T-cell (primary cell): Measurements from ENCODE around the gene MYRF. TPM values are rescaled to one million over a fixed set of nuclear protein-coding genes. Genes with fewer than 3 reads are reported as not detected.

ENCODE experiments used
- ATAC-seq, 4 experiments: fragments of 200-7000 bp in 3 of 4; fragments of 150-1000 bp in 1 of 4; cut with Tn5 transposase; replicated peaks in 1 of 4; 1 replicate in 3 of 4; 2 replicates in 1 of 4; pipeline ENCODE4 v1.10.0; 2021; ENCODE audit warnings: moderate library complexity in 3 of 4, mild to moderate bottlenecking in 2 of 4, moderate number of reproducible peaks in 1 of 4
- CTCF ChIA-PET, 2 donors: fragments of 300-600 bp; sonication (Branson Sonifier 250); formaldehyde crosslinking; loops; one replicate each; lab custom pipeline; 2022; ENCODE audit warnings: antibody characterized with exemption in 2 of 2; lab: Charles Lee
- POLR2A ChIA-PET, 2 donors: fragments of 300-600 bp; sonication (Branson Sonifier 250); formaldehyde crosslinking; loops; one replicate each; lab custom pipeline; 2022; ENCODE audit warnings: antibody characterized with exemption in 2 of 2; lab: Charles Lee
- DNase-seq, 35 experiments: peaks; one replicate each; pipeline versions ENCODE4 v3.0.0 to v3.0.0-alpha.2; 2013 to 2023
- H3K27ac ChIP-seq: one replicate; pipeline ENCODE4 v1.5.1; 2013; ENCODE audit warnings: low read length
- H3K27me3 ChIP-seq, 2 experiments: replicated peaks in 1 of 2; 1 replicate in 1 of 2; 2 replicates in 1 of 2; pipeline versions ENCODE4 v1.6.1 to v1.7.0; 2013; ENCODE audit warnings: low read length in 1 of 2, mixed read lengths in 1 of 2; ENCODE audit not compliant: control insufficient read depth in 2 of 2, insufficient read depth in 2 of 2; ENCODE audit errors: extremely low read depth in 1 of 2
- H3K36me3 ChIP-seq, 2 donors: 1 replicate in 1 of 2; 2 replicates in 1 of 2; pipeline versions ENCODE4 v1.6.1 to v1.7.0; 2013; ENCODE audit warnings: low read length in 1 of 2; ENCODE audit not compliant: control insufficient read depth in 2 of 2, insufficient read depth in 1 of 2; ENCODE audit errors: extremely low read depth in 1 of 2
- H3K4me1 ChIP-seq, 2 experiments: 1 replicate in 1 of 2; 2 replicates in 1 of 2; pipeline versions ENCODE4 v1.6.1 to v1.7.0; 2013; ENCODE audit warnings: low read length in 2 of 2, mixed read lengths in 1 of 2; ENCODE audit not compliant: insufficient read depth in 2 of 2, control insufficient read depth in 1 of 2; ENCODE audit errors: extremely low read depth in 1 of 2
- H3K4me3 ChIP-seq, 2 donors: 1 replicate in 1 of 2; 2 replicates in 1 of 2; pipeline versions ENCODE4 v1.5.1 to v1.7.0; 2013; ENCODE audit warnings: mild to moderate bottlenecking in 2 of 2, low read length in 1 of 2, moderate library complexity in 1 of 2; ENCODE audit not compliant: control insufficient read depth in 1 of 2; ENCODE audit errors: extremely low read depth in 1 of 2
- H3K9me3 ChIP-seq: 2 replicates; pipeline ENCODE4 v1.7.0; 2013
- H3K27ac Mint-ChIP-seq, 2 donors: one replicate each; pipeline ENCODE4 v1.8.0; 2020 to 2021; ENCODE audit warnings: mild to moderate bottlenecking in 2 of 2, mixed read lengths in 2 of 2
- H3K27me3 Mint-ChIP-seq, 2 donors: one replicate each; pipeline ENCODE4 v1.8.0; 2021 to 2022; ENCODE audit warnings: mixed read lengths in 2 of 2
- H3K36me3 Mint-ChIP-seq: one replicate; pipeline ENCODE4 v1.8.0; 2021; ENCODE audit warnings: mixed read lengths
- H3K4me1 Mint-ChIP-seq, 3 donors: one replicate each; pipeline ENCODE4 v1.8.0; 2020 to 2022; ENCODE audit warnings: mixed read lengths in 3 of 3, mild to moderate bottlenecking in 1 of 3
- H3K4me3 Mint-ChIP-seq, 3 donors: one replicate each; pipeline ENCODE4 v1.8.0; 2020 to 2022; ENCODE audit warnings: mild to moderate bottlenecking in 3 of 3, mixed read lengths in 3 of 3, moderate library complexity in 3 of 3
- H3K9me3 Mint-ChIP-seq, 3 donors: one replicate each; pipeline ENCODE4 v1.8.0; 2020 to 2022; ENCODE audit warnings: mixed read lengths in 3 of 3
- WGBS: methylation state at CpG from one replicate; pipeline ENCODE4 v1.1.5; 2013; ENCODE audit warnings: missing lambda C conversion rate; ENCODE audit not compliant: insufficient coverage; 5-methylcytosine and 5-hydroxymethylcytosine counted together
- total RNA-seq, 35 experiments: library from RNA in 6 of 35; stranded (reverse) in 6 of 35; fragments of 120-200 nt in 1 of 35; gene quantifications; one replicate each; pipeline versions ENCODE4 v1.2.1 to v1.2.4 and lab custom pipeline; 2013 to 2026

The MYRF gene
- total RNA-seq, 5 donors from 2014 or later (not counting 1 experiment from before 2014, with no cell fraction given), result 0.95 to 4.9 (median 1.5) TPM

DNA sequence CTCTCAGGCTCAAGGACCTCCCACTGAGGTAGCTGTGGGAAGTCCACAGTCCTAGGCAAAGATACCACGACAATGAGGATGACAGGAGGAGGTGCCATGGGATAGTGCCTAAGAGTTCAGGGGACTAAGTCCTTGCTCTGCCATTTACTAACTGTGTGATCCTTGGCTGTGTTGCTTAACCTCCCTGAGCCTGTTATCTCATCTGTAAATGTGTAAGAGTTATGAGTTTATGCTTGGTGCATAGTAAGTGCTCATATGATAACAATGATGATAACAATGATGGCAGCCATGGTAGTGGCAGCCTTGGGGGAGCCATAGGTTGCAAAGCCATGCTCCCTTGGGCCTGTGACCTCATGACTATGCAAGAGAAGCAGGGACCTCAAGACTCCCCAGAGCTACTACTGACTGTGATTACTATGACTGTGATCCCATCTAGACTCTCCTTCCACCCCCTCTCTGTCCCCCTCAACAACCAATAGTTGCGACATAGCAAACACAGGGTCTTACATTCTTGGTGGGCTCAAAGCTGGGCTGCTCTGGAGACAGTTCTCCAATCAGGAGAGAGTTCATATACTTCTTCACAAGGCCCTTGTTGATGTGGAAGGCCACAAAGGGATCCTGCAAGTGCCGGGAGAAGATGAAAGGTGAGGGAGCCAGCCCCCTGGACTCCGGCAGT, 60.4 kb downstream of the MYRF start:
- ChIA-PET POLR2A (no interaction called here), CTCF (interaction anchor here (0.6 to 0.7 kb wide), 4 partner anchors 10 to 430 kb away, joined by 3 to 13 read pairs (median 3); no protein-coding TSS in a partner anchor)
- no peak overlapping the region for H3K4me3 ChIP-seq
- no peaks in the 10 kb centered on the region for H3K9me3 ChIP-seq
- peaks cover 0 to 11% of the 10 kb centered on the region in 2 donors for H3K36me3 ChIP-seq
- no peak for ATAC-seq
- Mint-ChIP-seq H3K4me3 (no peak overlapping the region), H3K4me1 (peaks cover 13 to 19% (median 16%) of the 10 kb centered on the region in 3 donors), H3K27ac (no peak overlapping the region), H3K9me3 (no peaks in the 10 kb centered on the region), H3K36me3 (no peaks in the 10 kb centered on the region), H3K27me3 (peaks cover 0 to 31% of the 10 kb centered on the region in 2 donors)
- DNase-seq, result no peak
- peaks cover 0 to 38% of the 10 kb centered on the region in 2 experiments for H3K27me3 ChIP-seq
- no peak overlapping the region for H3K27ac ChIP-seq
- peaks cover 12 to 26% of the 10 kb centered on the region in 2 experiments for H3K4me1 ChIP-seq
- WGBS, result 93% methylated on average over 3 of the region's 4 CpGs

DNA sequence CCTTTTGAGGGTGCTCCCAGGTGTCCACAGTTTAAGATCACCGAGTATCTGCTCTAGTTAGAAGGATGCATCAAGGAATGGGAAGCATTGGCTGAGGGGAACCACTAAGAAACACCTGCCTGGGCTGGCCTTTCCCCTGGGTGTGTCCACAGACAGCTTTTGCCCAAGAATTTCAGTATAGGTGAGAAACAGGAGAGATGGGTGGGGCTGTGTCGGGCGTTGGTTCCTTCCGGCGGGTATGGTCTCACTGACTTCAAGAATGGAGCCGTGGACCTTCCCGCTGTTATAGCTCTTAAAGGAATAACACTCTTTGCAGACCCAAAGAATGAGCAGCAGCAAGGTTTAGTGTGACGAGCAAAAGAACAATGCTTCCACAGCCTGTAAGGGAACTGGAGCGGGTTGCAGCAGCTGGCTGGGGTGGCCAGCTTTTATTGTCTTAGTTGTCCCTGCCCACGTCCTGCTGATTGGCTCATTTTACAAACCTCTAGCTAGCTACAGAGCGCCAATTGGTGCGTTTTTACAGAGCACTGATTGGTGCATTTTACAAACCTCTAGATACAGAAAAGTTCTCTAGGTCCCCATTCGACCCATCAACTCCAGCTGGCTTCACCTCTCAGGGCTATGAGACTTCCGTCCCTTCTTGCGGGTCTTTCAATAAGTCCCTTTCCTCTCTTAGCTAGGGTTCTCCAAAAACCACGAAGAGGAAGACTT, 62.0 kb downstream of the MYRF start:
- peaks cover 0 to 32% of the 10 kb centered on the region in 2 donors for H3K27me3 Mint-ChIP-seq
- ATAC-seq, result no peak
- POLR2A ChIA-PET, result interaction anchor here in 1 of 2 donors (0.6 to 1.0 kb wide), 3 partner anchors 17 to 557 kb away, joined by 3 to 5 read pairs (median 4); no protein-coding TSS in a partner anchor

DNA sequence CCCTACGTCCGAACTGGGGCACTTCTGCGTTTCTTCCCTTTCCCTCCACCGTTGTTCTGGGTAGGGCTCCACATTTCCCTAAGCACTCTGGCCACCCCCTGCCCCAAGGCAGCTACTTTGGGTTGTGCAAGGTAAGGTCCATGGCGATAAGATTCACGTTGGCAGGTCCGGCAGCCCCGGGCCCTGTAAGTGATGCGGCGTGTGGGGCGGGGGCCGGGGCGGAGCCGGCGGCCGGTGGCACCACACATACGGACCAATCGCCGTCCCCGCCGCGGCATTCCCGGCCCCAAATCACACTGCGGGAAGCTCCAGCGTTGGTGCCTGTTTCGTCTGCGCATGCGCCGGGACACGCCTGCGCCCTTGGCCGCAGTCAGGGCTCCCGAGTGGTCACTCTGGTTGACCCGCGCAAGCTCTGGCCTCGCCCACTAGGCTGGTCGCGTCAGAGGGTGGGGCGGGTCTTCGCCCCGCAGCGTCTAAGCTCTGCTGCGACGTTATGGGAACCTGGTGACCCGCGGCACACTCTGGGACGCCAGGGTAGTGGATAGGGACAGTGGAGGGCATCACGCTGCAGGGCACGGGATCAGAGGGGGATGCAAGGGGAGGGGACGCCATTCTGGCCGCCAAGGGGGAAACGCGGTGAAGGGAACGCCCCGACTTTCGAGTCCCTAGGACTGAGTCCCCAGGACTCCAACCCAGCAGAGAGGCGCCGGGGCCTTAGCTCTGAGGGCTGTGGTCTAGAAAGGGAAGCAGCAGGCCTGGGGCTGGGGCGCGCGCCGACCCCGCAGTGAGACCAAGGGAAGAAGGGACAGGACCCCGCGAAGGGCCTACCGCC, 62.7 kb downstream of the MYRF start:
- Mint-ChIP-seq H3K27ac (peak overlapping the region; percentile 1 to 43), H3K9me3 (no peaks in the 10 kb centered on the region), H3K36me3 (no peaks in the 10 kb centered on the region), H3K4me1 (peaks cover 13 to 19% (median 16%) of the 10 kb centered on the region in 3 donors), H3K4me3 (peak overlapping the region; percentile 85 to 91 (median 85)), H3K27me3 (peaks cover 0 to 32% of the 10 kb centered on the region in 2 donors)
- peak in 16 of 35 experiments; percentile 10 to 57 (median 26) for DNase-seq
- peaks cover 12 to 26% of the 10 kb centered on the region in 2 experiments for H3K4me1 ChIP-seq
- H3K36me3 ChIP-seq, result peaks cover 0 to 11% of the 10 kb centered on the region in 2 donors
- no peak overlapping the region for H3K27ac ChIP-seq
- H3K4me3 ChIP-seq, result peak overlapping the region; percentile 67 to 79
- CTCF ChIA-PET, result interaction anchor here in 1 of 2 donors (0.7 to 2.3 kb wide), 4 partner anchors 15 to 84 kb away, joined by 3 to 12 read pairs (median 3); partner anchors contain the start of genes FEN1 and TMEM258
- no peaks in the 10 kb centered on the region for H3K9me3 ChIP-seq
- peak; percentile 12 to 42 (median 18) for ATAC-seq
- H3K27me3 ChIP-seq, result peaks cover 0 to 43% of the 10 kb centered on the region in 2 experiments
- POLR2A ChIA-PET, result interaction anchor here in 1 of 2 donors (0.5 to 1.0 kb wide), 4 partner anchors 18 to 556 kb away, joined by 3 to 5 read pairs (median 4); no protein-coding TSS in a partner anchor
- 3% methylated on average over 63 of the region's 66 CpGs for WGBS

More for the DNA sequence above, 62.0 kb downstream of the MYRF start:
- peak overlapping the region; percentile 85 to 91 (median 85) for H3K4me3 Mint-ChIP-seq
- no peaks in the 10 kb centered on the region for H3K36me3 Mint-ChIP-seq
- peak overlapping the region; percentile 67 to 79 for H3K4me3 ChIP-seq
- no peak overlapping the region for H3K27ac Mint-ChIP-seq
- peaks cover 13 to 19% (median 16%) of the 10 kb centered on the region in 3 donors for H3K4me1 Mint-ChIP-seq
- peaks cover 12 to 26% of the 10 kb centered on the region in 2 experiments for H3K4me1 ChIP-seq
- 88% methylated on average over 16 of the region's 16 CpGs for WGBS
- H3K27me3 ChIP-seq, result peaks cover 0 to 43% of the 10 kb centered on the region in 2 experiments
- no peak overlapping the region for H3K27ac ChIP-seq
- H3K9me3 ChIP-seq, result no peaks in the 10 kb centered on the region
- DNase-seq, result peak in 2 of 35 experiments; percentile 8 to 29
- H3K9me3 Mint-ChIP-seq, result no peaks in the 10 kb centered on the region
- peaks cover 0 to 11% of the 10 kb centered on the region in 2 donors for H3K36me3 ChIP-seq
- CTCF ChIA-PET, result interaction anchor here in 1 of 2 donors (0.7 to 2.3 kb wide), 4 partner anchors 15 to 84 kb away, joined by 3 to 12 read pairs (median 3); partner anchors contain the start of genes FEN1 and TMEM258

DNA sequence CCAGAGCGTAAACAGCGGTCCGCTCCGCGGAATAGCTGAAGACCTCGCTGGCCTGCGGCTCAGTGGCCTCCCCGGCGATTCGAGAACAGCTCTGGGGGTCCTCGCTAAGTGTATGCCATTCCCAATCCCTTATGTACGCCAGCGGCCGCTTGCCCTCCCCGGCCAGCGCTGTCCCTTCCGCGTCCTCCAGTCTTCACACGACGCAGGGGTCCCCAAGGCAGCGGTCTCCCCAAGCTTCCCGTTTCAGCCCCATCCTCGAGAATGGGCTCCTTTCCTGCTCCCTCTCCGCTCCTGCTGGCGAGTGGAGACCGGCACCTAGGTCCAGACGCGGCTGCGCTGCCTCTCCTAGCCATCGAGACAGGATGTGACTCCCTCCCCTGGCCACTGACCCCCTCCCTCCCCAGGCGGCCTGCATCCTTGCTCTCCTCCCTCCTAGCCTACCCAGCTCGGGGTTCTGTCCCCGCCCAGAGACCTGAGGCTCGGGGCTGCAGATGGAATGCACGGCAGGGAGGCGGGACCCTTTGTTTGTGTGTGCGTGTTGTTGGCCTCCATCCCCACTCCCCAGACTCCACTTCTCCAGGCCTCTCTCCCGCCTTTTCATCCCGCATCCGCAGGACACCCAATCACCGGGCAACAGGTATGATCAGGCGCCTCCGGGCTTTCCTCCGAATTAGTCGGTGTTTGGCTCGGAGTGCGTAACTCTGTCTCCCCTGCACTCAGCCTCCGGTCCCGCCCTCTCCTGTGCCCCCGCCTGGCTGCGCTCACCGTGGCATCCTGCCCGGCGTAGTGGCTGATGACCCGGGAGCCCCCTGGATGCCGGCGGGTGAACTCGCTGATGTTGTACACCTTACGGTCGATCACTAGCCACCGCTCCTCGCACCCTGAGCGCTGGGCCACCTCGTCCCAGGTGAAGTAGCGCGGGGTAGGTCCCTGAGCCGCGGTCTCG, 63.6 kb downstream of the MYRF start:
- peak in 31 of 35 experiments; percentile 21 to 73 (median 50) for DNase-seq
- Histone ChIP-seq H3K36me3 (peaks cover 0 to 10% of the 10 kb centered on the region in 2 donors), H3K9me3 (no peaks in the 10 kb centered on the region), H3K27ac (no peak overlapping the region), H3K27me3 (peaks cover 0 to 46% of the 10 kb centered on the region in 2 experiments), H3K4me3 (peak overlapping the region; percentile 67 to 79), H3K4me1 (peaks cover 12 to 26% of the 10 kb centered on the region in 2 experiments)
- Mint-ChIP-seq H3K27ac (peak overlapping the region; percentile 22 to 74), H3K36me3 (no peaks in the 10 kb centered on the region), H3K27me3 (peaks cover 0 to 32% of the 10 kb centered on the region in 2 donors), H3K9me3 (no peaks in the 10 kb centered on the region), H3K4me1 (peaks cover 13 to 19% (median 16%) of the 10 kb centered on the region in 3 donors), H3K4me3 (peak overlapping the region; percentile 85 to 91 (median 85))
- CTCF ChIA-PET, result interaction anchor here in 1 of 2 donors (2.3 kb wide), 1 partner anchor 19 kb away, joined by 12 read pairs; no protein-coding TSS in a partner anchor
- POLR2A ChIA-PET, result interaction anchor here in 1 of 2 donors (0.5 kb wide), 1 partner anchor 30 kb away, joined by 3 read pairs; no protein-coding TSS in a partner anchor
- ATAC-seq, result peak; percentile 74 to 79 (median 77)
- 1% methylated on average over 62 of the region's 69 CpGs for WGBS
